SK-N-MC (cell line): ENCODE measurements around the gene ELK4.

Experiments
- DNase-seq: peaks from one replicate; pipeline ENCODE4 v3.0.0-alpha.2; 2011; ENCODE audit warnings: low read depth, low spot score
- H3K27ac ChIP-seq: fragments of 200-600 bp; sonication (generic); 2 replicates; pipeline ENCODE4 v1.5.1; 2016; ENCODE audit warnings: mixed run types
- H3K36me3 ChIP-seq: fragments of 200-600 bp; sonication (generic); 2 replicates; pipeline ENCODE4 v1.6.1; 2017; ENCODE audit warnings: antibody characterized with exemption, low read length, mixed read lengths; ENCODE audit not compliant: insufficient read depth
- H3K4me3 ChIP-seq: fragments of 200-600 bp; sonication (generic); 2 replicates; pipeline ENCODE4 v1.5.1; 2016
- H3K9ac ChIP-seq: fragments of 200-600 bp; sonication (generic); 2 replicates; pipeline ENCODE4 v1.8.0; 2017; ENCODE audit warnings: mixed run types, mixed read lengths; ENCODE audit not compliant: insufficient read length
- H3K9me3 ChIP-seq: fragments of 200-600 bp; sonication (generic); 2 replicates; pipeline ENCODE4 v1.6.1; 2017; ENCODE audit warnings: low read depth, mild to moderate bottlenecking, antibody characterized with exemption, low read length, moderate library complexity, mixed read lengths
- EZH2 ChIP-seq: fragments of 200-600 bp; sonication (generic); IDR thresholded peaks from one replicate; pipeline ENCODE4 v1.6.1; 2017; ENCODE audit warnings: antibody characterized with exemption
- FOXP2 ChIP-seq: optimal IDR thresholded peaks from 2 replicates; pipeline ENCODE3; 2011; ENCODE audit warnings: mild to moderate bottlenecking, moderate library complexity; ENCODE audit not compliant: insufficient read depth; ENCODE audit errors: extremely low read length, control extremely low read depth
- POLR2AphosphoS5 ChIP-seq: IDR thresholded peaks from 2 replicates; pipeline ENCODE4 v1.6.1; 2012; ENCODE audit warnings: mild to moderate bottlenecking, low read depth, low read length, borderline replicate concordance

The ELK4 gene

DNA sequence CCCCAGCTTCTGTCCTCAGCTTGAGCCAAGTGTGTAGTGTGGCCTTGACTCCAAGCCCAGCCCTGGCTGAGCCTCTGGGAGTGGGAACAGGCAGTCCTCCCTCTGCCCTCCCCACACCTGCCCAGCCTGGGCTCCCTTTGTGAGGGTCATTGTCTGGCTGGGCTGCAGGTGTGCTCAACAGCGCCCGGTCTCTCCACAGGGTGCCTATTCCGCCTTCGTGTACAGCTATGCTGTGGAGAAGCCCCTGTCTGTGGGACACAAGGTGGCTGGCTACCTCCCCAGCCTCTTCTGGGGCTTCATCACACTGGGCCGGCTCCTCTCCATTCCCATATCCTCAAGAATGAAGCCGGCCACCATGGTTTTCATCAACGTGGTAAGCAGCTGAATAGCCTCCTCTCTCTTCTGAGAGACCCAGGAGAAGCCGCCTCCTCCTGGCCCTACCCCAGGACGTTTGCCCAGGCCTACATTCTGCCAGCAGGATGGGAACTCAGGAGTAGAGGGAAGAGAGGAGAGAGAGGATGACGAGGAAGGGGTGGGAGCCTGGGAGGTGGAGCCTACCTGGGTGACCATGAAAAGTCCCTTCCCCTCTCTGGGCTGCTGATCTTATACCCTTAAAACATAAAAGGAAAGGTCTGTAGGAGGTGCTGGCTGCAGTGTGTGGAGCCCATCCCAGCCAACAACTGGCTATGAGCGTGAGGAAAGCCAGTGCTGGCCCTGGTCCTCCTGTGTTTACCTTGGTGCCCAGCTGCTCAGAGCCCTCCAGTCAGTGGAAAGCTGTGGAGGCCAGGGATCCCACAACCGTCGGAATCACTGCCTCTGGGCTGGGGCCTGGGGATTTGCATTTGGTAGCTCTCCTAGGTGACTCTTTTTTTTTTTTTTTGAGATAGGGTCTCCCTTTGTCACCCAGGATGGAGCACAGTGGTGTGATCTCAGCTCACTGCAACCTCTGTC, 45.7 kb downstream of the ELK4 start:
- no peaks in the 10 kb centered on the region for H3K36me3 ChIP-seq
- no peak overlapping the region for H3K27ac ChIP-seq
- no peaks in the 10 kb centered on the region for H3K9me3 ChIP-seq
- H3K4me3 ChIP-seq = no peak overlapping the region
- no peak for DNase-seq
- no peak for TF ChIP-seq EZH2
- TF ChIP-seq FOXP2 = no peak
- no peak for TF ChIP-seq POLR2AphosphoS5
- H3K9ac ChIP-seq = no peak overlapping the region

- H3K9me3 ChIP-seq = no peaks in the 10 kb centered on the region
- no peak overlapping the region for H3K27ac ChIP-seq
- no peak for DNase-seq
- no peak overlapping the region for H3K9ac ChIP-seq
- H3K36me3 ChIP-seq = no peaks in the 10 kb centered on the region
- TF ChIP-seq FOXP2 (no peak), POLR2AphosphoS5 (no peak), EZH2 (no peak)
- no peak overlapping the region for H3K4me3 ChIP-seq
Measured at GRCh38 chr1:205585169-205585834, 46.5 kb downstream of the ELK4 start.

DNA sequence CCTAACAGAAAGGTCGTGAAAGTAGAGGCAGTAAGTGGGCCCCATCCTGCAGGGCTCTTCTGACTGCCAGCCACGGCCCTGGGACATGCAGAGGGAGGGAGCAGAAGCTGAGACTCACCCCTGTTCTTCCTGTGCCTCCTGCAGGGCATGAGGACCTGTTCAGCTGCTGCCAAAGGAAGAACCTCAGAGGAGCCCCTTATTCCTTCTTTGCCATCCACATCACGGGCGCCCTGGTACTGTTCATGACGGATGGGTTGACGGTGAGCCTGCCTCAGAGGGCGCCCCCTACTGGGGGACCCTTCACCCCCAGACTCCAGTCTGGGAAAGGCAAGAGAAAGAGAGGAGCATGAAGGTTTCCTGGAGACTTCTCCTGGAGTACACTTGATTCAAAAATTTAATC, 47.1 kb downstream of the ELK4 start:
- TF ChIP-seq FOXP2 (no peak), POLR2AphosphoS5 (no peak), EZH2 (no peak)
- DNase-seq = no peak
- Histone ChIP-seq H3K9ac (no peak overlapping the region), H3K27ac (no peak overlapping the region), H3K4me3 (no peak overlapping the region), H3K36me3 (no peaks in the 10 kb centered on the region), H3K9me3 (no peaks in the 10 kb centered on the region)

DNA sequence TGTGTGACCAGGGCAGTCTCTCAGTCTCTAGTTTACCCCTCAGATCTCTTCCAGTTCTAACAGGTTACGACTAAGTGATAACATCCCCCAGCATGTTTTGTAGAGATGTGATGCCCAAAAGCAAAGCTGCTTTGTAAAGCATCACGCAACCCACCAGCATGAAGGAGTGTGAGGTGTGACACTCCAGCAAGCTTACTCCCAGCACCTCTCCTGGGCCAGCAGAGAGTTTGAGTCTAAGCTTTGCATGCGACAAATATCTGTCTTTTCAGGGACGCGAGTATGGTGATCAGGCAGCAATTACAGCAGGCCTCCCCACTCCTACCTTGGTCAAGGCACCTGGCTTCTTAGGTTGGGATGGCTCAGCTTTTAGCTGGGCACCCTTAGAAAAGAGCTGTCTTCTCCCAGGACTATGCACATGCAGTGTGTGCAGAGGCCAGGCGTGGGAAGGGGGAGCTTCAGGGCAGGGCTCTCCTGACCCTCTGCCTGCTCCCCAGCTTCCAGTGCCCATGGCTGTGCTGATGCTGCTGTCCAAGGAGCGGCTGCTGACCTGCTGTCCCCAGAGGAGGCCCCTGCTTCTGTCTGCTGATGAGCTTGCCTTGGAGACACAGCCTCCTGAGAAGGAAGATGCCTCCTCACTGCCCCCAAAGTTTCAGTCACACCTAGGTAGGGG, 48.2 kb downstream of the ELK4 start:
- Histone ChIP-seq H3K36me3 (no peaks in the 10 kb centered on the region), H3K9me3 (no peaks in the 10 kb centered on the region), H3K9ac (no peak overlapping the region), H3K27ac (no peak overlapping the region), H3K4me3 (no peak overlapping the region)
- DNase-seq = no peak
- TF ChIP-seq POLR2AphosphoS5 = no peak
- TF ChIP-seq FOXP2 = no peak
- TF ChIP-seq EZH2 = no peak

GRCh38 chr1:205582471-205583291, 49.1 kb downstream of the ELK4 start:
- TF ChIP-seq FOXP2 (no peak), EZH2 (no peak), POLR2AphosphoS5 (no peak)
- H3K9ac ChIP-seq = no peak overlapping the region
- no peak for DNase-seq
- H3K36me3 ChIP-seq = no peaks in the 10 kb centered on the region
- H3K27ac ChIP-seq = no peak overlapping the region
- H3K4me3 ChIP-seq = no peak overlapping the region
- no peaks in the 10 kb centered on the region for H3K9me3 ChIP-seq

GRCh38 chr1:205582046-205582445, 49.8 kb downstream of the ELK4 start:
- Histone ChIP-seq H3K9me3 (no peaks in the 10 kb centered on the region), H3K9ac (no peak overlapping the region), H3K36me3 (no peaks in the 10 kb centered on the region), H3K27ac (no peak overlapping the region), H3K4me3 (no peak overlapping the region)
- no peak for DNase-seq
- TF ChIP-seq POLR2AphosphoS5 = no peak
- TF ChIP-seq EZH2 = no peak
- TF ChIP-seq FOXP2 = no peak

GRCh38 chr1:205581321-205581980, 50.4 kb downstream of the ELK4 start:
- Histone ChIP-seq H3K9me3 (no peaks in the 10 kb centered on the region), H3K27ac (no peak overlapping the region), H3K4me3 (no peak overlapping the region), H3K9ac (no peak overlapping the region), H3K36me3 (no peaks in the 10 kb centered on the region)
- no peak for TF ChIP-seq POLR2AphosphoS5
- no peak for TF ChIP-seq EZH2
- no peak for TF ChIP-seq FOXP2
- no peak for DNase-seq

- Histone ChIP-seq H3K27ac (no peak overlapping the region), H3K36me3 (no peaks in the 10 kb centered on the region), H3K9me3 (no peaks in the 10 kb centered on the region), H3K4me3 (no peak overlapping the region), H3K9ac (no peak overlapping the region)
- no peak for DNase-seq
- TF ChIP-seq FOXP2 = no peak
- TF ChIP-seq POLR2AphosphoS5 = no peak
- no peak for TF ChIP-seq EZH2
Measured at GRCh38 chr1:205580923-205581180, 51.0 kb downstream of the ELK4 start.
